Hepatocyte (in vitro differentiated cells): ENCODE measurements around the gene CDKL4.

Source experiments
- CTCF ChIP-seq: fragments of 200-600 bp; sonication (generic); IDR thresholded peaks from 2 replicates; pipeline ENCODE4 v1.5.1; 2016; ENCODE audit warnings: antibody characterized with exemption, mild to moderate bottlenecking; ENCODE audit not compliant: poor library complexity
- EZH2 ChIP-seq: fragments of 200-600 bp; sonication (generic); IDR thresholded peaks from 2 replicates; pipeline ENCODE4 v1.6.1; 2016; ENCODE audit warnings: antibody characterized with exemption, mild to moderate bottlenecking, borderline replicate concordance
- EZH2phosphoT487 ChIP-seq: fragments of 200-600 bp; sonication (generic); IDR thresholded peaks from one replicate; pipeline ENCODE4 v1.6.1; 2018; ENCODE audit warnings: antibody characterized with exemption, mild to moderate bottlenecking, low read depth, moderate library complexity; ENCODE audit not compliant: unreplicated experiment, severe bottlenecking

GRCh38 chr2:39218391-39218790 lies 25.4 kb downstream of the CDKL4 start:
- TF ChIP-seq CTCF (no peak), EZH2 (no peak), EZH2phosphoT487 (no peak)
